Smooth muscle cell (in vitro differentiated cells): ENCODE results near the gene FUT8. TPM values are rescaled to one million over a fixed set of nuclear protein-coding genes. Genes with fewer than 3 reads are reported as not detected.

Source experiments
- DNase-seq: peaks from one replicate; lab custom pipeline; 2025; ENCODE audit not compliant: unreplicated experiment; lab: John Stamatoyannopoulos, UW
- H2AFZ ChIP-seq: fragments of 200-600 bp; sonication (generic); 2 replicates; pipeline ENCODE4 v1.6.0; 2016; ENCODE audit warnings: antibody characterized with exemption, low read depth, mild to moderate bottlenecking
- H3F3A ChIP-seq: fragments of 200-600 bp; sonication (generic); 2 replicates; pipeline ENCODE4 v1.6.0; 2017; ENCODE audit warnings: antibody characterized with exemption, low read depth
- H3K27ac ChIP-seq: fragments of 200-600 bp; sonication (generic); 2 replicates; pipeline ENCODE4 v1.5.1; 2016; ENCODE audit warnings: low read depth, mild to moderate bottlenecking
- H3K27me3 ChIP-seq: fragments of 200-600 bp; sonication (generic); 2 replicates; pipeline ENCODE4 v1.6.1; 2016; ENCODE audit warnings: low read depth, mild to moderate bottlenecking
- H3K36me3 ChIP-seq: fragments of 200-600 bp; sonication (generic); 2 replicates; pipeline ENCODE4 v1.5.1; 2016; ENCODE audit warnings: low read depth
- H3K4me1 ChIP-seq: fragments of 200-600 bp; sonication (generic); 2 replicates; pipeline ENCODE4 v1.5.1; 2016; ENCODE audit warnings: low read depth
- H3K4me2 ChIP-seq: fragments of 200-600 bp; sonication (generic); 2 replicates; pipeline ENCODE4 v1.6.0; 2016; ENCODE audit warnings: mild to moderate bottlenecking
- H3K4me3 ChIP-seq: fragments of 200-600 bp; sonication (generic); 2 replicates; pipeline ENCODE4 v1.5.1; 2016; ENCODE audit warnings: mild to moderate bottlenecking
- H3K79me2 ChIP-seq: fragments of 200-600 bp; sonication (generic); 2 replicates; pipeline ENCODE4 v1.6.0; 2016; ENCODE audit warnings: low read depth, mild to moderate bottlenecking
- H3K9ac ChIP-seq: fragments of 200-600 bp; sonication (generic); 2 replicates; pipeline ENCODE4 v1.6.0; 2016; ENCODE audit warnings: low read depth
- H3K9me3 ChIP-seq: fragments of 200-600 bp; sonication (generic); replicated peaks from 2 replicates; pipeline ENCODE4 v1.5.1; 2016; ENCODE audit warnings: low read depth
- H4K20me1 ChIP-seq: fragments of 200-600 bp; sonication (generic); 2 replicates; pipeline ENCODE4 v1.6.0; 2016; ENCODE audit warnings: low read depth
- CTCF ChIP-seq: fragments of 200-600 bp; sonication (generic); IDR thresholded peaks from 2 replicates; pipeline ENCODE4 v1.5.1; 2017; ENCODE audit warnings: borderline replicate concordance, mild to moderate bottlenecking, antibody characterized with exemption; ENCODE audit not compliant: insufficient read depth, poor library complexity, severe bottlenecking
- WGBS: methylation state at CpG from one replicate; pipeline ENCODE4 v1.1.7; 2016; ENCODE audit warnings: low lambda C conversion rate; 5-methylcytosine and 5-hydroxymethylcytosine counted together
- polyA plus RNA-seq: library from polyadenylated mRNA; unstranded; fragments of >200 nt; fragmentation: Nextera tagmentation; extraction: Ambion mirVana; gene quantifications from 2 replicates; pipeline ENCODE4 v1.2.1, GENCODE V29; 2016
- total RNA-seq: library from RNA; depleted of rRNA; stranded (reverse); fragments of >200 nt; gene quantifications from 2 replicates; pipeline ENCODE4 v1.2.3, GENCODE V29; 2014

Gene FUT8
- total and polyA plus RNA-seq, 2 experiments from 2014 or later = 12.8 to 50.2 TPM

- Histone ChIP-seq H3F3A (no peaks in the 10 kb centered on the region), H3K9me3 (peaks cover 7% of the 10 kb centered on the region), H3K27me3 (no peaks in the 10 kb centered on the region), H2AFZ (no peak overlapping the region), H3K36me3 (no peaks in the 10 kb centered on the region), H3K27ac (no peak overlapping the region), H3K4me2 (no peak overlapping the region), H3K4me3 (no peak overlapping the region), H3K4me1 (no peaks in the 10 kb centered on the region), H3K9ac (no peak overlapping the region), H3K79me2 (peaks cover 34% of the 10 kb centered on the region), H4K20me1 (no peaks in the 10 kb centered on the region)
- no peak for TF ChIP-seq CTCF
- DNase-seq = no peak
- WGBS = 95% methylated on average over 3 of the region's 3 CpGs
Measured at GRCh38 chr14:65509842-65510241, 97.3 kb downstream of the FUT8 start.

- peaks cover 7% of the 10 kb centered on the region for H3K9me3 ChIP-seq
- H2AFZ ChIP-seq = no peak overlapping the region
- peaks cover 25% of the 10 kb centered on the region for H3K79me2 ChIP-seq
- DNase-seq = no peak
- H3K4me2 ChIP-seq = no peak overlapping the region
- no peaks in the 10 kb centered on the region for H3K36me3 ChIP-seq
- H3F3A ChIP-seq = no peaks in the 10 kb centered on the region
- TF ChIP-seq CTCF = no peak
- no peak overlapping the region for H3K9ac ChIP-seq
- WGBS = 94% methylated on average over 5 of the region's 5 CpGs
- no peak overlapping the region for H3K27ac ChIP-seq
- no peaks in the 10 kb centered on the region for H3K4me1 ChIP-seq
- no peaks in the 10 kb centered on the region for H3K27me3 ChIP-seq
- H3K4me3 ChIP-seq = no peak overlapping the region
- H4K20me1 ChIP-seq = peaks cover 3% of the 10 kb centered on the region
Measured at GRCh38 chr14:65513671-65514070, 101.1 kb downstream of the FUT8 start.

GRCh38 chr14:65517635-65518542 lies 105.4 kb downstream of the FUT8 start:
- H3K27me3 ChIP-seq = no peaks in the 10 kb centered on the region
- H3K4me2 ChIP-seq = no peak overlapping the region
- H3K27ac ChIP-seq = no peak overlapping the region
- H3K79me2 ChIP-seq = peaks cover 3% of the 10 kb centered on the region
- no peak overlapping the region for H2AFZ ChIP-seq
- no peaks in the 10 kb centered on the region for H3K36me3 ChIP-seq
- no peak for DNase-seq
- H3K9me3 ChIP-seq = no peaks in the 10 kb centered on the region
- H3K9ac ChIP-seq = no peak overlapping the region
- no peaks in the 10 kb centered on the region for H3F3A ChIP-seq
- no peak for TF ChIP-seq CTCF
- H3K4me1 ChIP-seq = no peaks in the 10 kb centered on the region
- no peak overlapping the region for H3K4me3 ChIP-seq
- H4K20me1 ChIP-seq = peaks cover 3% of the 10 kb centered on the region

- no peaks in the 10 kb centered on the region for H3K9me3 ChIP-seq
- no peaks in the 10 kb centered on the region for H4K20me1 ChIP-seq
- no peaks in the 10 kb centered on the region for H3K36me3 ChIP-seq
- no peak for TF ChIP-seq CTCF
- H3K27me3 ChIP-seq = no peaks in the 10 kb centered on the region
- H3K4me1 ChIP-seq = no peaks in the 10 kb centered on the region
- H3F3A ChIP-seq = no peaks in the 10 kb centered on the region
- 98% methylated on average over 11 of the region's 11 CpGs for WGBS
- DNase-seq = no peak
- no peak overlapping the region for H3K27ac ChIP-seq
- H3K4me2 ChIP-seq = no peak overlapping the region
- no peak overlapping the region for H3K4me3 ChIP-seq
- no peak overlapping the region for H3K9ac ChIP-seq
- no peak overlapping the region for H2AFZ ChIP-seq
- peaks cover 20% of the 10 kb centered on the region for H3K79me2 ChIP-seq
Measured at GRCh38 chr14:65528069-65528468, 115.5 kb downstream of the FUT8 start.
